NK-92 (cell line): ENCODE data around the gene TOR1AIP2.
"Not testable (repeated sequence)": the region's sequence is repeated elsewhere in the genome, so short reads cannot be mapped to it uniquely, and the experiment has no call there.

Experiments
- DNase-seq: peaks from one replicate; lab custom pipeline; 2025; ENCODE audit not compliant: unreplicated experiment; lab: John Stamatoyannopoulos, UW

TOR1AIP2 gene

DNA sequence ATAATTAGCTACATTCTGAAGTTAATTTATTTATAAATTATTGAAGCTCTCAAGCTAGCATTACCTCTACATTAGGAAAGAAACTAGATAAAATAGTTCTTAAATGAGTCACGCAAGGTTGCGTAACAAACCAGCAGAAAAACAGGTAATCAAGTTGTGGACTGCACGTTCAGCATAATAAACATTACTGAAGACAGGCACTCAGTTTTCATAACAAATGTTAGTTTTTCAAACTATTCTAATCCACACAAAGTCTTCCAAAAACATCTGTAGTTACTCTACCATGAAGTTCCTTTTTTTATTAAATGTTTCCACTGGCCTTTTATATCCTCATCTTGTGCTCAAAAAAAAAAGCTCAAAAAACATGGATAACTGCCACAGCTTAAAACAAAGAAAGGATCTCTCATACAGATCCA lies 1.3 kb downstream of the TOR1AIP2 start:
- no peak for DNase-seq

DNA sequence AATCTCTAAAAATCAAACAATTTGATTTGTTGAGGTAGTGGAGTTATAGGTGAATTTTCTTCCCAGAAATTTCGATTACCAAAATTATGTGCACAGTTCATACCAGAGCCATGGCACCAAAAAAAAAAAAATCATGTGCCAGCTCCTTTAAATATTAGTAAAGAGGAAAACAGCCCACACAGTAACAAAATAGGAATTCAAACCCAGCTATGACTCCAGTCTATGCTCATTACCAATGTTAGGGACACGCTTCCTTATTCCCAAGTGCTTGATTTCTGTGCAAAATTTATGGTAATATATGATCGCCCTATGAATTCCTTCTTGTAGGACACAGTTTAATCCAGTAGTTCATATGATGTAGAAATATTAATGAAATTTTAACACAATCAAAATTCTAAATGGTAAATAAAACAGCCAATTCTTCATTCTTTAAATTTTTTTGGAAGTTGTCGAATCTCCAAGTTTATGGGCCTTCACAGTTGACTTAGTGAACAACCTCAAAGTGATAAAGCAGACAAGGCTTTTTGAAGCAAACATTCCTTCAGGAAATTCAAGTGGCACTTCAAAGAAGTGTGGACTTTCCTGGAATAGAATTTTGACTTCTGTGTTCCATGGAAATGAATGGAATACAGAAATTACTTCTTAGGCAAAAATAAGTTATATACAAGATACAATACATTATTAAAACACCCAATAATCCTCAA lies 1.9 kb downstream of the TOR1AIP2 start:
- no peak for DNase-seq

GRCh38 chr1:179873438-179873851 lies 4.2 kb downstream of the TOR1AIP2 start:
- no peak for DNase-seq

DNA sequence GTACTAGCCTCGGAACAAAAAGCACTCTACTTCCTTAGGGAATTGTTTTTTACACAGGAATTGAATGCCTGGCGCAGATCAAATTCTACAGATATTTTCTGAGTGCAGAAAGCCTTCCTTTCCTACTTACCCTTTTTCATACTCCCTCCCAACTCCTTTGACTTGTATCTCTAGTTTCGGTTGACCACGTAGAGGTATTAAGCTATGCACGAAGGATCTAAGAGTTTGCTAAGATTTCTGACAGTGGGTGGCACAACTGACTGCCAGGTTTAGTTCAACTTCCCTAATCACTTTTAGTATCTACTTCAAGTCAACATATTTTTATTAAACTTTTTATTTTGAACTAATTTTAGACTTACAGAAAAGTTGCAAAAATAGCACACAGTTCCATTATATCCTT lies 5.0 kb downstream of the TOR1AIP2 start:
- no peak for DNase-seq

GRCh38 chr1:179871940-179872339 lies 5.7 kb downstream of the TOR1AIP2 start:
- no peak for DNase-seq

DNA sequence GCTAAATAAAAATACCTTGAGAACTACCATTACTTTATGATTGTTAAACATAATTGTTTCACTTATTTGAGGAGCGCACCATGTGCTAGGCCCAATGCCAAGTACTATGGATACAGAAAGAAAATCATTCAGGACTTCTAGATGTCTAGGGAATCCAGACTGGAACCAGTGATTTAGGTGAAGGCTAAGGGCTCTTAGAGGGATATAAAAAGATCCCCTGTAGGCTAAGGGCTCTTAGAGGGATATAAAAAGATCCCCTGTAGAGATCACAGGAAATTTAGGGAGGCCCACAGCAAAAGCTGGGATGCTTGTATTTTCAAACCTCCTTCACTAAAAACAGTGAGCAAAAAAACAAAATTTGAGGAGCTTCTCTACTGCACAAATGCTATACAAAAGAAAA lies 6.7 kb downstream of the TOR1AIP2 start:
- DNase-seq = no peak

DNA sequence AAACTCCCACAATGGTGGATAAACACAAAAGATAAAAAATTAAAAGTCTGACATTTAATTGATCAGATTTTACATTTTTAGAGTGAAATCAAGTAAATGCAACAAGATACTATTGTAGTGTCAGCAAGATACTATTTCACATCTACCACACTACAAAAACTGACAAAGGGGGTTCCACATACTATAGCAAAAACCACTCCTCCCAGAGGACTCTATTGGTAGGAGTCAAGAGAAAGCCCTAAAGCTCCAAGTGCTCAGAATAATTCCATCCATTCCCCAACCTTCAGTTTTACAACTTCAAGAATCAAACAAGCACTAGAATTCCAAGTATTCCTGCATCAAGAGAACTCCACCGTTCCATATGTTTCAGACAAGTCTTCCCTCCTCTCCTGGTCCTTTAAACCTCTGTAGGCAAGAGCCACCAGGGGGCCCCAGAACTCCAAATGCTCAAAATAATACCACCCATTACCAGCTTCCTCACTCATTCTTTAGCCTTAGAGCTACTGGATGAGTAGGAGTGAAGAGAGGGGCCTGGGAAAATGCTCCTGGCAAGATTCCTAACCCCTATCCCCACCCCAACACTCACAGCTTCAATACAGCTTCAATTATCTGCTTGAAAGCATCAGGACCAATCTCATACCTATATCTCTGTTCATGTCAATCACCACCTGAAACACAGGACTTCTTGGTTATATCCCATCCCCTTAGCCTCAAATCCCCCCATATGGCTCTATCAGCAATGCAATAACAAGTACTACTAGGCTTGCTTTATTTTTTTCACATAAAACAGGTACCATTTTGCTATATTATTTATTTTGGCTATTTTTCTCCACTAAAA lies 9.9 kb downstream of the TOR1AIP2 start:
- no peak for DNase-seq

- DNase-seq = no peak
Measured at GRCh38 chr1:179866616-179867015, 11.0 kb downstream of the TOR1AIP2 start.

DNA sequence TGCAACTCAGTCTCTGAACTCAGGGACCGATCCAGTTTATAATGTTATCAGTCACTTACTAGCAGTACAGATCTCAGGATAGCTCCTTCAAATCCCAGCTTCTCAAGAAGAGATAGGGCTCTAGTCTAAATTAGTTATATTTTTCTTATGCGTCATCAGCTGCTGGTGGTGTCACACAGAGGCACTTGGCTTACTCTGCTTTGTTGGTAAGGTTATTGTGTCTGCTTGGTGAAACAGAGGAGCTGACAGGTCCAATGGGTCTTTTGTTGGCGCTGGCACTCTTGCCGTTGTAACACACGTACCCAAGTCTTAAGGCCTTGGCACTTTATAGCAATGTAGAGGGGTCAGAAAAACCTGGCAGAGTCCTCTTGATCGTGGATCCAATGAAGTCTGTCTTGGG lies 12.2 kb downstream of the TOR1AIP2 start:
- DNase-seq = no peak

- DNase-seq = no peak
Measured at GRCh38 chr1:179860652-179861051, 17.0 kb downstream of the TOR1AIP2 start.

- no peak for DNase-seq
Measured at GRCh38 chr1:179857009-179857408, 20.6 kb downstream of the TOR1AIP2 start.

GRCh38 chr1:179856296-179856695 lies 21.3 kb downstream of the TOR1AIP2 start:
- no peak for DNase-seq

- DNase-seq = not testable (repeated sequence)
Measured at GRCh38 chr1:179855831-179856230, 21.8 kb downstream of the TOR1AIP2 start.

- no peak for DNase-seq
Measured at GRCh38 chr1:179853102-179853501, 24.5 kb downstream of the TOR1AIP2 start.

GRCh38 chr1:179848233-179848632 lies 29.4 kb downstream of the TOR1AIP2 start:
- DNase-seq = no peak

DNA sequence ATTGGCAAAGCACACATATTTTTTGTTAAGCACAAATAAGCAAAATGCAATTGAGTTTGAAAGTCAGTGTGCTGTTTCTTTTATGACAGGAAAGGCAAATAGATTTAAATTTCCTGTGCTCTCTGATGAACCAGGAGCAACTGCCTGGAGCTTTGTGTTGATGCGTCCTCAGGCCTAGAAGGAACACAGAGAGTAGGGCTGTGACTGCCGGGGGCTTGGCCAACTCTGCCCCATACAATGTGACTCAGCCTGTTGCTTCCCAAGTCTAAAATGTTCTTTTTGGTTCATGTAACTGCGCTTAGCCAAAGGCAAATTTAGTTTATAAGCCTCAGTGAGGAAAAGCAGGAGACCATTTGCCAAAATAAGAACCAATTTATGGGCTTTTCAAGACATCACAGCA lies 37.5 kb downstream of the TOR1AIP2 start:
- DNase-seq = no peak

GRCh38 chr1:179836686-179837445 lies 40.7 kb downstream of the TOR1AIP2 start:
- not testable (repeated sequence) for DNase-seq

- DNase-seq = no peak
Measured at GRCh38 chr1:179831852-179832699, 45.5 kb downstream of the TOR1AIP2 start.

DNA sequence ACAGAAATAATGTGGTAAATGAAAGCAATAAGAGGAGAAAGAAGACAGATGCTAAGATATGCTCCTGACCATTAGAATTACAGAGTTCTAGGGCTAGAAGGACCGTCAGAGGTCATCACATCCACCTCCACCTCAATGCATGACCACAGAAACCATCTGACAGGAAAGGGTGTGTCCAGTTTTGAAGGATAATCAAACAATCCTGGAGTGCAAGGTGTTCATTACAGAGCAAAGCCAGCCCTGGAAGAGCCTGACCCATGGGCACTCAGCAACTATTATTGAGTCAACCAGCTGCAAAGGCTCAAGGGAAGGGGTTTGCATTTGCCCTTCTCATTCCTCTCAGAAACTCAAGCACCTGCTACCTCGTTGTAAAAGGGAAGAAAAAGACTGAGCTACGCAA lies 46.4 kb downstream of the TOR1AIP2 start:
- no peak for DNase-seq

DNA sequence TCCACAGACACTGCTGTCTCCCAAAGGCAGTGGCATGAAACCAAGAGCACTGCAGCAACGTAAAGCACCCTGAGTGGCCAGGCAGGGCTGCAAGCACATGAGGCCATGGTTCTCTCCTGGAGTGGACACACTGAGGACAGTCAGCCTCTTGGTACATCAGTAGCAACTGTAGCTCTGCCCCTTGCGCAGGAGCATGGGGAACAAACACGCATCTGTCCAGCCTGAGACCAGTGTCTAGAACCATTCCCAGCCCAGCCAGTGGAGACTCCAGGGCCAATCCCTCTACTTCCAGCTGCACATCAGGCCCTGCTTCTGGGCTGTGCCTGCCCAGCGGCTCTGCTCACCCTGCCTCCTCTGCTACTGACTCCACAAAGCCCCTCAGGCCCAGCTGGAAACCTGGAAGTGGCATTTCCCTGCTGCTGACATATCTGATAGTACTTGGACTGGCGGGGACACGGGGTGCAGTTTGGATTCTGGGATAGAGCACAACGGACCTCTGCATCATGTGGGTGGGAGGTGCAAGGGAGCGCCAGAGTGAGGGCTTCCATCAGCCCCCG lies 49.0 kb downstream of the TOR1AIP2 start:
- DNase-seq = no peak
